Endothelial cell of umbilical vein (primary cell): ENCODE results near the gene ASMT. TPM values are rescaled to one million over a fixed set of nuclear protein-coding genes. Genes with fewer than 3 reads are reported as not detected.

Source experiments
- BruUV-seq: library from RNA; stranded (reverse); fragments of 400-500 nt; replicated peaks from 2 replicates; lab custom pipeline; 2021; lab: Mats Ljungman, UMichigan
- CTCF ChIA-PET: fragments of 300-600, 350-600 bp; sonication (Branson Sonifier 250); formaldehyde crosslinking; loops from one replicate; lab custom pipeline; 2021; ENCODE audit warnings: antibody characterized with exemption, inconsistent platforms; lab: Charles Lee
- POLR2A ChIA-PET: fragments of 300-600, 350-600 bp; sonication (Branson Sonifier 250); formaldehyde crosslinking; loops from one replicate; lab custom pipeline; 2021; ENCODE audit warnings: antibody characterized with exemption, inconsistent platforms; lab: Charles Lee
- DNase-seq: peaks from one replicate; pipeline ENCODE4 v3.0.0-alpha.2; 2011; ENCODE audit warnings: low read depth, low spot score
- FAIRE-seq: peaks from 2 replicates; lab custom pipeline; 2011; peaks lifted over from hg19 to GRCh38; lab: Jason Lieb, UNC
- H2AFZ ChIP-seq: 2 replicates; pipeline ENCODE4 v1.6.0; 2012; ENCODE audit warnings: low read depth, low read length, control low read depth, inconsistent platforms
- H3K27ac ChIP-seq: 2 replicates; pipeline ENCODE4 v1.5.1; 2011; ENCODE audit warnings: low read depth, mild to moderate bottlenecking, control low read depth, low read length, moderate library complexity; ENCODE audit not compliant: insufficient read depth
- H3K27me3 ChIP-seq, 2 experiments: 2 replicates each; pipeline versions ENCODE4 v1.6.0 to v1.6.1; 2011; ENCODE audit warnings: low read length in 2 of 2, mixed read lengths in 1 of 2; ENCODE audit not compliant: control insufficient read depth in 2 of 2, insufficient read depth in 2 of 2
- H3K36me3 ChIP-seq, 2 experiments: 2 replicates in 1 of 2; 3 replicates in 1 of 2; pipeline ENCODE4 v1.5.1; 2011; ENCODE audit warnings: low read length in 2 of 2, mild to moderate bottlenecking in 1 of 2, moderate library complexity in 1 of 2; ENCODE audit not compliant: control insufficient read depth in 2 of 2, insufficient read depth in 2 of 2; ENCODE audit errors: extremely low read depth in 1 of 2
- H3K4me1 ChIP-seq: 3 replicates; pipeline ENCODE4 v1.5.1; 2011; ENCODE audit warnings: mild to moderate bottlenecking, low read length; ENCODE audit not compliant: control insufficient read depth, insufficient read depth; ENCODE audit errors: extremely low read depth
- H3K4me2 ChIP-seq: 2 replicates; pipeline ENCODE4 v1.6.1; 2011; ENCODE audit warnings: low read length, control low read depth, mixed read lengths; ENCODE audit not compliant: insufficient read depth
- H3K4me3 ChIP-seq, 3 experiments: fragments of 200-600 bp in 1 of 3; sonication (generic), shearing (Covaris generic) in 1 of 3; replicated peaks in 1 of 3; 2 replicates each; pipeline ENCODE4 v1.5.1; 2011 to 2016; ENCODE audit warnings: control low read depth in 3 of 3, low read length in 3 of 3, mild to moderate bottlenecking in 2 of 3, inconsistent platforms in 1 of 3, low read depth in 1 of 3, moderate library complexity in 1 of 3; ENCODE audit not compliant: insufficient read depth in 1 of 3
- H3K79me2 ChIP-seq: 2 replicates; pipeline ENCODE4 v1.6.0; 2012; ENCODE audit warnings: low read length, inconsistent platforms; ENCODE audit not compliant: control insufficient read depth, insufficient read depth
- H3K9ac ChIP-seq: replicated peaks from 2 replicates; pipeline ENCODE3; 2011; ENCODE audit warnings: low read length, control low read depth; ENCODE audit not compliant: insufficient read depth; ENCODE audit errors: extremely low read depth
- H3K9me1 ChIP-seq: replicated peaks from 3 replicates; pipeline ENCODE4 v1.6.0; 2011; ENCODE audit warnings: mild to moderate bottlenecking, low read length; ENCODE audit not compliant: control insufficient read depth, insufficient read depth; ENCODE audit errors: extremely low read depth
- H3K9me3 ChIP-seq: replicated peaks from 2 replicates; pipeline ENCODE4 v1.5.1; 2012; ENCODE audit warnings: low read length, inconsistent platforms; ENCODE audit not compliant: control insufficient read depth, insufficient read depth
- H4K20me1 ChIP-seq: replicated peaks from 2 replicates; pipeline ENCODE3; 2011; ENCODE audit warnings: mild to moderate bottlenecking, low read length; ENCODE audit not compliant: control insufficient read depth, insufficient read depth; ENCODE audit errors: extremely low read depth
- EZH2 ChIP-seq: IDR thresholded peaks from 2 replicates; pipeline ENCODE4 v1.6.1; 2012; ENCODE audit warnings: borderline replicate concordance, low read depth, mild to moderate bottlenecking, moderate library complexity, low read length, inconsistent platforms; ENCODE audit not compliant: severe bottlenecking
- FOS ChIP-seq: IDR thresholded peaks from 2 replicates; pipeline ENCODE4 v1.6.1; 2011; ENCODE audit warnings: mild to moderate bottlenecking, low read length, moderate library complexity, borderline replicate concordance; ENCODE audit not compliant: insufficient read depth
- GATA2 ChIP-seq: IDR thresholded peaks from 2 replicates; pipeline ENCODE4 v1.7.0; 2011; ENCODE audit warnings: low read depth, mild to moderate bottlenecking, moderate library complexity, mixed read lengths, low read length; ENCODE audit not compliant: insufficient read length, insufficient read depth
- MYC ChIP-seq: IDR thresholded peaks from one replicate; pipeline ENCODE4 v1.6.1; 2011; ENCODE audit warnings: mild to moderate bottlenecking, low read depth, low read length
- POLR2A ChIP-seq: IDR thresholded peaks from 2 replicates; pipeline ENCODE4 v1.6.1; 2012; ENCODE audit warnings: low read depth, mild to moderate bottlenecking, control low read depth, low read length
- dilution Hi-C: fragments of 300-500 bp; cut with MboI; formaldehyde crosslinking; loops from one replicate; pipeline ENCODE4 v1.15.0; 2019; ENCODE audit warnings: low sequenced_read_pairs; ENCODE audit not compliant: extremely low pct_ligation_motif_present
- intact Hi-C: fragments of 100-400 bp; cut with micrococcal nuclease; formaldehyde crosslinking; loops from one replicate; pipeline ENCODE4 v1.10.0; 2022
- polyA plus RNA-seq, 4 experiments: library from polyadenylated mRNA; depleted of rRNA in 3 of 4; stranded (reverse) in 3 of 4; unstranded in 1 of 4; fragments of >200 nt; gene quantifications; 2 replicates each; pipeline versions ENCODE4 v1.2.1 to v1.2.3, GENCODE V29; 2011 to 2012; ENCODE audit warnings: missing spikeins in 1 of 4
- total RNA-seq: library from RNA; stranded (reverse); gene quantifications from 2 replicates; pipeline ENCODE4 v1.2.3, GENCODE V29; 2021
- TF ChIP-seq, protein P1 (sequence below), 2 donors: IDR thresholded peaks; 1 replicate in 1 of 2; 2 replicates in 1 of 2; pipeline ENCODE4 v1.5.1; 2011; ENCODE audit warnings: low read length in 2 of 2, mild to moderate bottlenecking in 2 of 2, moderate library complexity in 2 of 2, control low read depth in 1 of 2, inconsistent platforms in 1 of 2, low read depth in 1 of 2; ENCODE audit not compliant: insufficient read depth in 1 of 2; ENCODE audit errors: extremely low read depth in 1 of 2

The ASMT gene
- total and polyA plus RNA-seq, 2 donors (not counting 3 experiments of a cell fraction or from before 2014, with no cell fraction given) = not detected

DNA sequence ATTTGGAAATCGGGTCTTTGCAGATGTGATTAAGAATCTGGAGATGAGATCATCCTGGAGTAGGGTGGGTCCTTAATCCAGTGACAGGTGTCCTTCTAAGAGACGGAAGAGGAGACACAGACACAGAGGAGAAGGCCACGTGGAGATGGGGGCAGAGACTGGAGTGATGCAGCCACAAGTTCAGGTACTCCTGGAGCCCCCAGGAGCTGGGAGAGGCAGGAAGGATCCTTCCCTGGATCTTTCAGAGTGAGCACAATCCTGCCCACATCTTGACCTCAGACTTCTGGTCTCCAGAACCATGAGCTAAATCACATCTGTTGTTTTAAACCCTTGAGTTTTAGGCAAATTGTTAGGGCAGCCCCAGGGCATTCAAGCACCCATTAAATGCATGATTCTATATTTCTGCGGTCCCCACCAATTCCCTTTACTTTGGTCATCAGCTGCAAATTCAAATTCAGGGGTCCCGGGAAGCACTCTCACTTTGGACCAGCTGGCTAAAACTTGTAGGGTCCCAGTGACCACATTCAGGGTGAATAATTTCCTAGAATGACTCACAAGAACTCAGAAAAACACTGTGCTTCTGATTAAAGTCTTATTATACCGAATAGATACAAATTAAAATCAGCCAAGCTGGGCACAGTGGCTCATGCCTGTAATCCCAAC lies 36.2 kb upstream of the ASMT start:
- POLR2A ChIA-PET = no interaction called here
- FAIRE-seq = no peak

DNA sequence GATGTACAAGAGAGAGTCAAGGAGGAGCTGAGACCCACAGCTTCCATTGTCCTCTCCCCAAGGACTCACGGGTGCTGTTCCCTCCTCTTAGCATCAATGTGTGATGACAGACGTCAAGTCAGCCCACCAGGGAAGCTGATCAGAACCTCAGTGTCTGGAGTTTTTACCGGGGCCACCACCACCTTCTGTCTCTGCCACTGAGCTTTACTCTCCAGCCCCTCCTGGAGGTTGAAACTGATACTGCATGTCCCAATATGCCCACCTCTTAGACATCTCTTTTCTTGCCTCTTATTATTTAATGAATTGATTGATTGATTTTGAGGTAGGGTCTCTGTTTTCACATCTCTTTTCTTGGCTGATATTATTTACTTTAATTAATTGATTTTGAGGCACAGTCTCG lies 33.7 kb upstream of the ASMT start:
- H3K4me2 ChIP-seq = no peak overlapping the region
- H2AFZ ChIP-seq = no peak overlapping the region
- POLR2A ChIA-PET = no interaction called here
- H3K27me3 ChIP-seq = no peaks in the 10 kb centered on the region
- H3K27ac ChIP-seq = no peak overlapping the region
- peak; percentile 33 for FAIRE-seq
- no peaks in the 10 kb centered on the region for H4K20me1 ChIP-seq
- no peaks in the 10 kb centered on the region for H3K79me2 ChIP-seq
- CTCF ChIA-PET = no interaction called here
- H3K36me3 ChIP-seq = no peaks in the 10 kb centered on the region
- H3K9me1 ChIP-seq = no peaks in the 10 kb centered on the region
- no peak for TF ChIP-seq GATA2
- TF ChIP-seq, protein P1, sequence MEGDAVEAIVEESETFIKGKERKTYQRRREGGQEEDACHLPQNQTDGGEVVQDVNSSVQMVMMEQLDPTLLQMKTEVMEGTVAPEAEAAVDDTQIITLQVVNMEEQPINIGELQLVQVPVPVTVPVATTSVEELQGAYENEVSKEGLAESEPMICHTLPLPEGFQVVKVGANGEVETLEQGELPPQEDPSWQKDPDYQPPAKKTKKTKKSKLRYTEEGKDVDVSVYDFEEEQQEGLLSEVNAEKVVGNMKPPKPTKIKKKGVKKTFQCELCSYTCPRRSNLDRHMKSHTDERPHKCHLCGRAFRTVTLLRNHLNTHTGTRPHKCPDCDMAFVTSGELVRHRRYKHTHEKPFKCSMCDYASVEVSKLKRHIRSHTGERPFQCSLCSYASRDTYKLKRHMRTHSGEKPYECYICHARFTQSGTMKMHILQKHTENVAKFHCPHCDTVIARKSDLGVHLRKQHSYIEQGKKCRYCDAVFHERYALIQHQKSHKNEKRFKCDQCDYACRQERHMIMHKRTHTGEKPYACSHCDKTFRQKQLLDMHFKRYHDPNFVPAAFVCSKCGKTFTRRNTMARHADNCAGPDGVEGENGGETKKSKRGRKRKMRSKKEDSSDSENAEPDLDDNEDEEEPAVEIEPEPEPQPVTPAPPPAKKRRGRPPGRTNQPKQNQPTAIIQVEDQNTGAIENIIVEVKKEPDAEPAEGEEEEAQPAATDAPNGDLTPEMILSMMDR (IDR thresholded peaks at IDR 0.05; ENCODE audit: extremely low read depth in 1 of 2, insufficient read depth in 1 of 2, low read depth in 1 of 2, low read length in 2 of 2) = peak; percentile 69 to 83
- intact Hi-C loops (loop anchor here (1.0 to 2.0 kb wide), 2 partner anchors 127 to 258 kb away; no protein-coding TSS in a partner anchor), dilution Hi-C loops (no loop called here)
- no TSS peak for BruUV-seq
- no peak overlapping the region for H3K4me3 ChIP-seq
- H3K9ac ChIP-seq = no peak overlapping the region
- DNase-seq = peak; percentile 64
- no peaks in the 10 kb centered on the region for H3K9me3 ChIP-seq
- no peaks in the 10 kb centered on the region for H3K4me1 ChIP-seq

More for the DNA sequence above, 36.2 kb upstream of the ASMT start:
- no TSS peak for BruUV-seq
- Histone ChIP-seq H3K79me2 (no peaks in the 10 kb centered on the region), H3K36me3 (no peaks in the 10 kb centered on the region), H3K9me1 (no peaks in the 10 kb centered on the region), H3K27ac (no peak overlapping the region), H3K9me3 (no peaks in the 10 kb centered on the region), H4K20me1 (no peaks in the 10 kb centered on the region), H3K27me3 (no peaks in the 10 kb centered on the region), H2AFZ (no peak overlapping the region), H3K4me3 (no peak overlapping the region), H3K4me1 (no peaks in the 10 kb centered on the region), H3K9ac (no peak overlapping the region), H3K4me2 (no peak overlapping the region)
- intact Hi-C loops (no loop called here), dilution Hi-C loops (no loop called here)
- TF ChIP-seq MYC (no peak), POLR2A (no peak), FOS (no peak), EZH2 (no peak)
- TF ChIP-seq, protein P1 (IDR thresholded peaks at IDR 0.05; ENCODE audit: extremely low read depth in 1 of 2, insufficient read depth in 1 of 2, low read depth in 1 of 2, low read length in 2 of 2) = no peak
- CTCF ChIA-PET = no interaction called here
- DNase-seq = no peak
